Naive thymus-derived CD4-positive, alpha-beta T cell (primary cell): ENCODE measurements around the gene DIAPH2. TPM values are rescaled to one million over a fixed set of nuclear protein-coding genes. Genes with fewer than 3 reads are reported as not detected.

Experiments used
- ATAC-seq: fragments of 150-1000 bp; cut with Tn5 transposase; 2 replicates; pipeline ENCODE4 v1.10.0; 2021; ENCODE audit warnings: mild to moderate bottlenecking, moderate library complexity
- CTCF ChIA-PET: fragments of 350-600 bp; sonication (Branson Sonifier 250); formaldehyde crosslinking; loops from one replicate; lab custom pipeline; 2021; ENCODE audit warnings: antibody characterized with exemption; lab: Charles Lee
- POLR2A ChIA-PET: fragments of 350-600 bp; sonication (Branson Sonifier 250); formaldehyde crosslinking; loops from one replicate; lab custom pipeline; 2021; ENCODE audit warnings: antibody characterized with exemption, inconsistent platforms; lab: Charles Lee
- DNase-seq, 9 donors: peaks; one replicate each; pipeline versions ENCODE4 v3.0.0 to v3.0.0-alpha.2; 2020 to 2022; ENCODE audit warnings: mixed read lengths in 1 of 9
- H3K27ac ChIP-seq: one replicate; pipeline ENCODE4 v1.7.0; 2013; ENCODE audit warnings: mild to moderate bottlenecking, low read depth, low read length, moderate library complexity
- H3K27me3 ChIP-seq, 2 donors: one replicate each; pipeline ENCODE4 v1.7.0; 2013; ENCODE audit warnings: low read length in 2 of 2, mild to moderate bottlenecking in 2 of 2, moderate library complexity in 2 of 2; ENCODE audit not compliant: control insufficient read depth in 2 of 2, insufficient read depth in 2 of 2
- H3K36me3 ChIP-seq, 3 experiments: 1 replicate in 2 of 3; 2 replicates in 1 of 3; pipeline ENCODE4 v1.7.0; 2013; ENCODE audit warnings: low read length in 3 of 3, mild to moderate bottlenecking in 3 of 3, moderate library complexity in 1 of 3; ENCODE audit not compliant: insufficient read depth in 3 of 3, control insufficient read depth in 2 of 3
- H3K4me1 ChIP-seq, 2 donors: one replicate each; pipeline ENCODE4 v1.7.0; 2013; ENCODE audit warnings: low read length in 2 of 2, mild to moderate bottlenecking in 2 of 2, moderate library complexity in 1 of 2; ENCODE audit not compliant: control insufficient read depth in 2 of 2, insufficient read depth in 2 of 2
- H3K4me3 ChIP-seq: 2 replicates; pipeline ENCODE4 v1.7.0; 2013; ENCODE audit warnings: mild to moderate bottlenecking, low read length
- H3K9me3 ChIP-seq, 3 experiments: 1 replicate in 2 of 3; 2 replicates in 1 of 3; pipeline ENCODE4 v1.7.0; 2013; ENCODE audit warnings: low read length in 3 of 3; ENCODE audit not compliant: control insufficient read depth in 2 of 3
- H3K27ac Mint-ChIP-seq, 9 donors: one replicate each; pipeline ENCODE4 v1.8.0; 2020 to 2022; ENCODE audit warnings: mixed read lengths in 9 of 9, mild to moderate bottlenecking in 8 of 9, moderate library complexity in 5 of 9, inconsistent platforms in 2 of 9
- H3K27me3 Mint-ChIP-seq, 5 donors: one replicate each; pipeline ENCODE4 v1.8.0; 2021 to 2022; ENCODE audit warnings: mixed read lengths in 5 of 5, mild to moderate bottlenecking in 1 of 5
- H3K36me3 Mint-ChIP-seq, 5 donors: one replicate each; pipeline ENCODE4 v1.8.0; 2020 to 2022; ENCODE audit warnings: mixed read lengths in 5 of 5, mild to moderate bottlenecking in 3 of 5, inconsistent platforms in 1 of 5
- H3K4me1 Mint-ChIP-seq, 7 donors: one replicate each; pipeline ENCODE4 v1.8.0; 2020 to 2022; ENCODE audit warnings: mixed read lengths in 7 of 7, mild to moderate bottlenecking in 3 of 7, inconsistent platforms in 1 of 7
- H3K4me3 Mint-ChIP-seq, 10 donors: one replicate each; pipeline ENCODE4 v1.8.0; 2020 to 2022; ENCODE audit warnings: mild to moderate bottlenecking in 10 of 10, mixed read lengths in 10 of 10, moderate library complexity in 6 of 10, inconsistent platforms in 2 of 10
- H3K9me3 Mint-ChIP-seq, 11 donors: one replicate each; pipeline ENCODE4 v1.8.0; 2020 to 2022; ENCODE audit warnings: mixed read lengths in 11 of 11, mild to moderate bottlenecking in 4 of 11, inconsistent platforms in 1 of 11, moderate library complexity in 1 of 11
- intact Hi-C, 2 donors: fragments of 100-400 bp; cut with micrococcal nuclease; formaldehyde crosslinking; loops; one replicate each; pipeline ENCODE4 v1.15.1; 2023
- polyA plus RNA-seq, 2 donors: library from polyadenylated mRNA; unstranded; fragments of 300-500 nt; fragmentation: Illumina TruSeq; gene quantifications; one replicate each; pipeline ENCODE4 v1.2.3, GENCODE V29; 2021
- total RNA-seq, 6 experiments: library from RNA in 5 of 6; stranded (reverse) in 5 of 6; gene quantifications; 1 replicate in 5 of 6; 2 replicates in 1 of 6; pipeline ENCODE4 v1.2.3 and lab custom pipeline; 2021 to 2026

The DIAPH2 gene
- total and polyA plus RNA-seq, 7 experiments from 2014 or later: 4.2 to 23.9 (median 6.9) TPM

- H3K9me3 ChIP-seq: no peaks in the 10 kb centered on the region
- Mint-ChIP-seq H3K27me3 (no peaks in the 10 kb centered on the region), H3K9me3 (no peaks in the 10 kb centered on the region), H3K4me3 (no peak overlapping the region), H3K36me3 (no peaks in the 10 kb centered on the region), H3K27ac (no peak overlapping the region), H3K4me1 (no peaks in the 10 kb centered on the region)
- POLR2A ChIA-PET: no interaction called here
- ATAC-seq: no peak
- no peaks in the 10 kb centered on the region for H3K27me3 ChIP-seq
- H3K4me3 ChIP-seq: no peak overlapping the region
- no peaks in the 10 kb centered on the region for H3K4me1 ChIP-seq
- DNase-seq: no peak
- intact Hi-C loops: no loop called here
- H3K36me3 ChIP-seq: no peaks in the 10 kb centered on the region
- H3K27ac ChIP-seq: no peak overlapping the region
- CTCF ChIA-PET: no interaction called here
Observed at GRCh38 chrX:97311066-97311778, 626.6 kb downstream of the DIAPH2 start.

DNA sequence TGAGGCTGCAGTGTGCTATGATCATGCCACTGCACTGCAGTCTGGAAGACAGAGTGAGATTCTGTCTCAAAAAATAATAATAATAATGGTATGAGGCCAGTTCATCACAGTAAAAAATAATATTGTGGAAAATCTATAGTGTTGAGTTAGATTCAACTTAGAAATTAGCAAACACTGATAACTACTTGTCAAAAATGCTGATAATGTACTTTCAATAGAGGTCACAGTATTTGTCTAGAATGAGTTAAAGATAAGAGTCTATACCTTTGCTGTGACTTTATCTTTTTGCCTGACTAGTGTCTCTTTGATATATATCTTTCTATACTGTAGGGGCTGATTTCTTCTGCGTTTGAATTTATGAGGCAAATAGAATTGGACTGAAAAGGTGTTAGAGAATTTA is 629.7 kb downstream of the DIAPH2 start:
- no peaks in the 10 kb centered on the region for H3K27me3 ChIP-seq
- H3K9me3 ChIP-seq: no peaks in the 10 kb centered on the region
- no peaks in the 10 kb centered on the region for H3K36me3 ChIP-seq
- H3K36me3 Mint-ChIP-seq: no peaks in the 10 kb centered on the region
- no peak overlapping the region for H3K4me3 ChIP-seq
- no peak overlapping the region for H3K27ac ChIP-seq
- H3K4me1 ChIP-seq: no peaks in the 10 kb centered on the region
- H3K27me3 Mint-ChIP-seq: no peaks in the 10 kb centered on the region
- H3K9me3 Mint-ChIP-seq: no peaks in the 10 kb centered on the region
- H3K4me1 Mint-ChIP-seq: no peaks in the 10 kb centered on the region
- no peak overlapping the region for H3K27ac Mint-ChIP-seq
- ATAC-seq (no peak), DNase-seq (no peak)
- intact Hi-C loops: no loop called here
- ChIA-PET CTCF (no interaction called here), POLR2A (no interaction called here)
- H3K4me3 Mint-ChIP-seq: no peak overlapping the region

GRCh38 chrX:97315939-97316338 is 631.3 kb downstream of the DIAPH2 start:
- H3K9me3 Mint-ChIP-seq: no peaks in the 10 kb centered on the region
- H3K27ac Mint-ChIP-seq: no peak overlapping the region
- intact Hi-C loops: no loop called here
- H3K27me3 Mint-ChIP-seq: no peaks in the 10 kb centered on the region
- ATAC-seq: no peak
- DNase-seq: no peak
- no peaks in the 10 kb centered on the region for H3K4me1 ChIP-seq
- no peaks in the 10 kb centered on the region for H3K36me3 Mint-ChIP-seq
- H3K27ac ChIP-seq: no peak overlapping the region
- CTCF ChIA-PET: no interaction called here
- no peaks in the 10 kb centered on the region for H3K9me3 ChIP-seq
- no peaks in the 10 kb centered on the region for H3K36me3 ChIP-seq
- no peak overlapping the region for H3K4me3 ChIP-seq
- H3K27me3 ChIP-seq: no peaks in the 10 kb centered on the region
- POLR2A ChIA-PET: no interaction called here
- H3K4me3 Mint-ChIP-seq: no peak overlapping the region
- no peaks in the 10 kb centered on the region for H3K4me1 Mint-ChIP-seq

DNA sequence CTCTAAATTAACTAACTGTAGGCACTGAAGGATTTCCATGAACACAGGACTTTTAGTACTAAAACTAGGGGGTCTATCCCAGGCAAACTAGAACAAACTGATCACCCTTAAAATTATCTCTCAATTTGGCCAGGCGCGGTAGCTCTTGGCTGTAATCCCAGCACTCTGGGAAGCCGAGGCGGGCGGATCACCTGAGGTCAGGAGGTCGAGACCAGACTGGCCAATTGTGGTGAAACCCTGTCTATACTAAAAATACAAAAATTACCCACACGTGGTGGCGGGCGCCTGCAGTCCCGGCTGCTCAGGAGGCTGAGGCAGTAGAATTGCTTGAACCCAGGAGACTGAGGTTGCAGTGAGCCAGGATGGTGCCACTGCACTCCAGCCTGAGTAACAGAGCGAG is 635.7 kb downstream of the DIAPH2 start:
- Histone ChIP-seq H3K4me3 (no peak overlapping the region), H3K27ac (no peak overlapping the region), H3K9me3 (no peaks in the 10 kb centered on the region), H3K27me3 (no peaks in the 10 kb centered on the region), H3K36me3 (no peaks in the 10 kb centered on the region), H3K4me1 (no peaks in the 10 kb centered on the region)
- no peaks in the 10 kb centered on the region for H3K9me3 Mint-ChIP-seq
- no peak overlapping the region for H3K4me3 Mint-ChIP-seq
- CTCF ChIA-PET: no interaction called here
- POLR2A ChIA-PET: no interaction called here
- no peaks in the 10 kb centered on the region for H3K4me1 Mint-ChIP-seq
- no peak overlapping the region for H3K27ac Mint-ChIP-seq
- intact Hi-C loops: no loop called here
- H3K27me3 Mint-ChIP-seq: no peaks in the 10 kb centered on the region
- H3K36me3 Mint-ChIP-seq: peaks cover 0 to 3% (median 0%) of the 10 kb centered on the region in 5 donors
- DNase-seq (no peak), ATAC-seq (no peak)

GRCh38 chrX:97322401-97322800 is 637.8 kb downstream of the DIAPH2 start:
- no peak overlapping the region for H3K4me3 Mint-ChIP-seq
- no peaks in the 10 kb centered on the region for H3K36me3 ChIP-seq
- H3K27me3 ChIP-seq: no peaks in the 10 kb centered on the region
- H3K9me3 Mint-ChIP-seq: no peaks in the 10 kb centered on the region
- no peak overlapping the region for H3K4me3 ChIP-seq
- H3K27ac ChIP-seq: no peak overlapping the region
- H3K27ac Mint-ChIP-seq: no peak overlapping the region
- no peaks in the 10 kb centered on the region for H3K27me3 Mint-ChIP-seq
- intact Hi-C loops: no loop called here
- ChIA-PET POLR2A (no interaction called here), CTCF (no interaction called here)
- no peaks in the 10 kb centered on the region for H3K9me3 ChIP-seq
- H3K36me3 Mint-ChIP-seq: peaks cover 0 to 4% (median 0%) of the 10 kb centered on the region in 5 donors
- ATAC-seq (no peak), DNase-seq (no peak)
- H3K4me1 Mint-ChIP-seq: no peaks in the 10 kb centered on the region
- no peaks in the 10 kb centered on the region for H3K4me1 ChIP-seq

- Mint-ChIP-seq H3K9me3 (no peaks in the 10 kb centered on the region), H3K27ac (no peak overlapping the region), H3K36me3 (peaks cover 0 to 4% (median 0%) of the 10 kb centered on the region in 5 donors), H3K4me3 (no peak overlapping the region), H3K4me1 (peaks cover 0 to 3% (median 0%) of the 10 kb centered on the region in 7 donors), H3K27me3 (no peaks in the 10 kb centered on the region)
- Histone ChIP-seq H3K36me3 (no peaks in the 10 kb centered on the region), H3K4me1 (no peaks in the 10 kb centered on the region), H3K27me3 (no peaks in the 10 kb centered on the region), H3K4me3 (no peak overlapping the region), H3K27ac (no peak overlapping the region), H3K9me3 (no peaks in the 10 kb centered on the region)
- no peak for ATAC-seq
- intact Hi-C loops: no loop called here
- no peak for DNase-seq
- ChIA-PET CTCF (no interaction called here), POLR2A (no interaction called here)
Observed at GRCh38 chrX:97326456-97326855, 641.8 kb downstream of the DIAPH2 start.

GRCh38 chrX:97328853-97329390 is 644.3 kb downstream of the DIAPH2 start:
- intact Hi-C loops: no loop called here
- Mint-ChIP-seq H3K9me3 (peaks cover 0 to 2% (median 0%) of the 10 kb centered on the region in 11 donors), H3K36me3 (peaks cover 0 to 4% (median 0%) of the 10 kb centered on the region in 5 donors), H3K4me1 (peaks cover 0 to 3% (median 0%) of the 10 kb centered on the region in 7 donors), H3K4me3 (no peak overlapping the region), H3K27ac (no peak overlapping the region), H3K27me3 (no peaks in the 10 kb centered on the region)
- CTCF ChIA-PET: no interaction called here
- H3K4me1 ChIP-seq: no peaks in the 10 kb centered on the region
- H3K27me3 ChIP-seq: no peaks in the 10 kb centered on the region
- ATAC-seq (no peak), DNase-seq (no peak)
- POLR2A ChIA-PET: no interaction called here
- H3K27ac ChIP-seq: no peak overlapping the region
- no peak overlapping the region for H3K4me3 ChIP-seq
- no peaks in the 10 kb centered on the region for H3K36me3 ChIP-seq
- H3K9me3 ChIP-seq: no peaks in the 10 kb centered on the region
